GM21447 (cell line): ENCODE results near the gene CFAP73.

Source experiments
- ATAC-seq: cut with Tn5 transposase; IDR thresholded peaks from one replicate; pipeline ENCODE4 v1.9.1; 2021; ENCODE audit not compliant: unreplicated experiment

The CFAP73 gene

GRCh38 chr12:113163030-113163360 is 13.5 kb downstream of the CFAP73 start:
- ATAC-seq, result no peak

- no peak for ATAC-seq
Measured at GRCh38 chr12:113164014-113164413, 14.5 kb downstream of the CFAP73 start.

- ATAC-seq, result no peak
Measured at GRCh38 chr12:113165521-113166450, 16.3 kb downstream of the CFAP73 start.

- ATAC-seq, result no peak
Measured at GRCh38 chr12:113167868-113168267, 18.3 kb downstream of the CFAP73 start.

GRCh38 chr12:113169697-113170096 is 20.2 kb downstream of the CFAP73 start:
- ATAC-seq, result no peak

GRCh38 chr12:113170457-113170856 is 20.9 kb downstream of the CFAP73 start:
- no peak for ATAC-seq

- ATAC-seq, result no peak
Measured at GRCh38 chr12:113170926-113171325, 21.4 kb downstream of the CFAP73 start.

- ATAC-seq, result no peak
Measured at GRCh38 chr12:113171543-113171942, 22.0 kb downstream of the CFAP73 start.

GRCh38 chr12:113172185-113172584 is 22.7 kb downstream of the CFAP73 start:
- no peak for ATAC-seq

- ATAC-seq, result peak; percentile 81
Measured at GRCh38 chr12:113173081-113173698, 23.7 kb downstream of the CFAP73 start.

- ATAC-seq, result no peak
Measured at GRCh38 chr12:113174461-113175384, 25.2 kb downstream of the CFAP73 start.

GRCh38 chr12:113179023-113179422 is 29.5 kb downstream of the CFAP73 start:
- no peak for ATAC-seq

- ATAC-seq, result no peak
Measured at GRCh38 chr12:113180333-113180732, 30.8 kb downstream of the CFAP73 start.

GRCh38 chr12:113181975-113182374 is 32.5 kb downstream of the CFAP73 start:
- no peak for ATAC-seq

GRCh38 chr12:113183030-113183589 is 33.6 kb downstream of the CFAP73 start:
- ATAC-seq, result no peak

GRCh38 chr12:113184098-113184899 is 34.8 kb downstream of the CFAP73 start:
- ATAC-seq, result peak; percentile 46

GRCh38 chr12:113184900-113185179 is 35.3 kb downstream of the CFAP73 start:
- ATAC-seq, result peak; percentile 79

GRCh38 chr12:113185180-113186032 is 35.9 kb downstream of the CFAP73 start, which contains the start of the genes DDX54 and RITA1:
DDX54 (minus strand) TSS chr12:113185478; CDS start chr12:113185451, 27 bp downstream.
RITA1 (plus strand) TSS chr12:113185721; CDS start chr12:113186747, 1,026 bp downstream.
- ATAC-seq, result peak; percentile 40

- ATAC-seq, result no peak
Measured at GRCh38 chr12:113186033-113186365, 36.5 kb downstream of the CFAP73 start.
